Lung (tissue), 12 donors: ENCODE measurements around the gene ADAMTS13. TPM values are rescaled to one million over a fixed set of nuclear protein-coding genes. Genes with fewer than 3 reads are reported as not detected.

ENCODE experiments used
- ATAC-seq: fragments of 200-7000 bp; cut with Tn5 transposase; one replicate; pipeline ENCODE4 v1.9.1; 2020; ENCODE audit warnings: moderate number of reproducible peaks; ENCODE audit not compliant: insufficient read depth, low FRiP score
- DNase-seq, 3 donors: peaks; one replicate each; pipeline ENCODE4 v3.0.0-alpha.2; 2013 to 2017
- H3K27ac ChIP-seq, 2 donors: one replicate each; pipeline ENCODE4 v1.5.1; 2013; ENCODE audit warnings: mild to moderate bottlenecking in 2 of 2, moderate library complexity in 2 of 2, control low read depth in 1 of 2, inconsistent platforms in 1 of 2, low read depth in 1 of 2, low read length in 1 of 2
- H3K27me3 ChIP-seq, 3 donors: one replicate each; pipeline ENCODE4 v1.5.1; 2013; ENCODE audit warnings: low read length in 2 of 3; ENCODE audit not compliant: control insufficient read depth in 3 of 3, insufficient read depth in 3 of 3
- H3K36me3 ChIP-seq, 4 donors: one replicate each; pipeline ENCODE4 v1.5.1; 2013; ENCODE audit warnings: low read length in 4 of 4, mild to moderate bottlenecking in 1 of 4, moderate library complexity in 1 of 4; ENCODE audit not compliant: control insufficient read depth in 4 of 4, insufficient read depth in 4 of 4
- H3K4me1 ChIP-seq, 5 donors: one replicate each; pipeline ENCODE4 v1.5.1; 2013; ENCODE audit warnings: low read length in 5 of 5, mild to moderate bottlenecking in 2 of 5, moderate library complexity in 1 of 5; ENCODE audit not compliant: control insufficient read depth in 5 of 5, insufficient read depth in 5 of 5
- H3K4me3 ChIP-seq: one replicate; pipeline ENCODE4 v1.5.1; 2013; ENCODE audit warnings: mild to moderate bottlenecking, control low read depth, moderate library complexity
- H3K9ac ChIP-seq, 2 donors: one replicate each; pipeline ENCODE4 v1.5.1; 2013; ENCODE audit warnings: low read length in 2 of 2, control low read depth in 1 of 2; ENCODE audit not compliant: insufficient read depth in 1 of 2
- H3K9me3 ChIP-seq, 4 donors: one replicate each; pipeline ENCODE4 v1.5.1; 2013; ENCODE audit warnings: low read length in 3 of 4, mild to moderate bottlenecking in 1 of 4, moderate library complexity in 1 of 4; ENCODE audit not compliant: control insufficient read depth in 4 of 4, insufficient read depth in 3 of 4
- CTCF ChIP-seq: IDR thresholded peaks from 2 replicates; pipeline ENCODE4 v1.5.1; 2012; ENCODE audit warnings: mild to moderate bottlenecking; ENCODE audit errors: control extremely low read depth, extremely low read depth
- WGBS, 2 donors: extraction: QIAGEN DNeasy Blood & Tissue Kit; methylation state at CpG; one replicate each; pipeline ENCODE4 v1.1.7; 2013; 5-methylcytosine and 5-hydroxymethylcytosine counted together
- polyA plus RNA-seq, 2 donors: library from polyadenylated mRNA; stranded (reverse); fragments of 200-250 nt; gene quantifications; one replicate each; pipeline ENCODE4 v1.2.1, GENCODE V29; 2013
- total RNA-seq, 2 donors: library from RNA; depleted of rRNA in 1 of 2; stranded (reverse); fragments of >200 nt in 1 of 2; gene quantifications; one replicate each; pipeline ENCODE4 v1.2.1, GENCODE V29; 2014 to 2021
- donor health status: control.
- donor health status: control.
- donor health status: Bipolar disorder and iron deficiency.
- donor health status: healthy.
- donor health status: DM: yes; HTN: yes; CAD: no.

ADAMTS13 gene
- total and polyA plus RNA-seq, 4 donors, result 1.0 to 4.1 (median 2.9) TPM

- no peak for TF ChIP-seq CTCF
- H3K9ac ChIP-seq, result no peak overlapping the region
- no peaks in the 10 kb centered on the region for H3K9me3 ChIP-seq
- no peak overlapping the region for H3K27ac ChIP-seq
- H3K27me3 ChIP-seq, result peaks cover 0 to 5% (median 0%) of the 10 kb centered on the region in 3 donors
- ATAC-seq (no peak), DNase-seq (no peak)
- no peaks in the 10 kb centered on the region for H3K36me3 ChIP-seq
- WGBS, 2 donors, result 91 to 98% methylated on average over 9 of the region's 9 CpGs
- peaks cover 0 to 13% (median 3%) of the 10 kb centered on the region in 5 donors for H3K4me1 ChIP-seq
- H3K4me3 ChIP-seq, result no peak overlapping the region
Observed at GRCh38 chr9:133483611-133484010, 61.4 kb downstream of the ADAMTS13 start.

GRCh38 chr9:133484671-133485437 is 62.7 kb downstream of the ADAMTS13 start:
- H3K27ac ChIP-seq, result no peak overlapping the region
- no peak for ATAC-seq
- H3K36me3 ChIP-seq, result no peaks in the 10 kb centered on the region
- DNase-seq, result peak; percentile 43 to 73 (median 62)
- H3K9ac ChIP-seq, result no peak overlapping the region
- peaks cover 0 to 11% (median 3%) of the 10 kb centered on the region in 5 donors for H3K4me1 ChIP-seq
- TF ChIP-seq CTCF, result no peak
- H3K9me3 ChIP-seq, result no peaks in the 10 kb centered on the region
- WGBS, 2 donors, result 66 to 79% methylated on average over 22 of the region's 22 CpGs
- no peak overlapping the region for H3K4me3 ChIP-seq
- H3K27me3 ChIP-seq, result peaks cover 0 to 2% (median 0%) of the 10 kb centered on the region in 3 donors

- ATAC-seq, result no peak
- WGBS, 2 donors, result 56 to 57% methylated on average over 25 of the region's 25 CpGs
Observed at GRCh38 chr9:133485531-133486260, 63.5 kb downstream of the ADAMTS13 start.

More at GRCh38 chr9:133485531-133486260, 63.5 kb downstream of the ADAMTS13 start:
- Histone ChIP-seq H3K4me1 (peaks cover 0 to 11% (median 3%) of the 10 kb centered on the region in 5 donors), H3K4me3 (no peak overlapping the region), H3K36me3 (no peaks in the 10 kb centered on the region), H3K9ac (no peak overlapping the region), H3K9me3 (no peaks in the 10 kb centered on the region), H3K27me3 (no peaks in the 10 kb centered on the region), H3K27ac (no peak overlapping the region)
- DNase-seq, result no peak
- no peak for TF ChIP-seq CTCF
